ENCODE data around the gene BCL6.

BCL6 gene

DNA sequence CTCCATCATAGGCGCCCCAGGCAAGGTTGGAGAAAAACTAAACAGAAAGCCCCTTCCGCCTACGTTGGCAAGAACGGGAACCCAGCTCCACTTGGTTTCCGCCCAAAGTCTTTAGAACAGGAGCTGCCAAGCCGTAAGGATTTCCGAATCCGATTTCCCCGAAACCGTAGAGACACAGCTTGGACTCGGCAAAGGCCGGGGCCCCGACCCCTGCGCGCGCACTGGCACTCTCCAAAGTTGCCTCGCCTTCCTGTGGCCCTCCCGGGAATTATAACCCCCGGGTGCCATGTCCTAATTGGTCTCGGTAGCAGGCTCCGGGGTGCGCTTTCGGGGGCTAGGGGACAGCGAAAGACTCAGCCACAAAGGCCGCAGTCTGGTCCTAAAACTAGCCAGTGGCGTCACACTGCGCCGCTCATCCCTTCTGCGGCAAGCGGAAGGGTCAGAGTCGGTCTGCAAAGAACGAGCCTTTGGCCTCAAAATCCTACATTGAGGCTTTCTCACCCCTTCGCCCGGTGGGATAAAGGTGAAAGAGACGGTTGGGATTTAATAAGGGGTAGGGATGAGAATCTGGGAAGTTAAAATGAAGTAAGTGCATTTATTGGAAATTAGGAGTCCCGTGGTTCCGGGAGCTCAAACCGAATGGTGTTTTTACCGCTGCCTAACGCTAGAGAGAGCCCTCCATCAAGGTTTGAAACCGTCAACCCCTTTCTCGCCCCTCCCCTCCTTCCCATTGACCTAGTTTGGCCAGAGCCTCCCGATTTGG is 6.8 kb downstream of the BCL6 start:
- no peak for TF ChIP-seq POLR2A (IDR thresholded peaks at IDR 0.05; ENCODE audit: low read depth, low read length)
- FAIRE-seq (peak; percentile 91), DNase-seq (ENCODE audit: insufficient read length, low spot score) (peak; percentile 89)

DNA sequence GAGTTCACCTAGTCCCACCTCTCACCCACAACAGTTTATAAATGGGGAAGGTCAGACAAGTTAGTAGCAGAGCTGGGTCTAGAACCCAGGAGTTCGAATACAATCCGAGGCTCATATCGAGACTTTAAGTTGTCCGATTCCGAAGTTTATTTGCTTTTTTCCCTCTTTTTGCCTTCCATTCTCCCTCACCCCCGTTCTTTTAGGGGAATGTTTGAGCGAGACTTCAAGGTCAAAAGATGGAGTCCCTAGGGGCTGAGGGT is 7.3 kb downstream of the BCL6 start:
- no peak for DNase-seq (ENCODE audit: insufficient read length, low spot score)
- FAIRE-seq, result no peak
- no peak for TF ChIP-seq POLR2A (IDR thresholded peaks at IDR 0.05; ENCODE audit: low read depth, low read length)

- no peak for TF ChIP-seq POLR2A (IDR thresholded peaks at IDR 0.05; ENCODE audit: low read depth, low read length)
- no peak for DNase-seq (ENCODE audit: insufficient read length, low spot score)
- no peak for FAIRE-seq
Observed at GRCh38 chr3:187737368-187738070, 7.7 kb downstream of the BCL6 start.

DNA sequence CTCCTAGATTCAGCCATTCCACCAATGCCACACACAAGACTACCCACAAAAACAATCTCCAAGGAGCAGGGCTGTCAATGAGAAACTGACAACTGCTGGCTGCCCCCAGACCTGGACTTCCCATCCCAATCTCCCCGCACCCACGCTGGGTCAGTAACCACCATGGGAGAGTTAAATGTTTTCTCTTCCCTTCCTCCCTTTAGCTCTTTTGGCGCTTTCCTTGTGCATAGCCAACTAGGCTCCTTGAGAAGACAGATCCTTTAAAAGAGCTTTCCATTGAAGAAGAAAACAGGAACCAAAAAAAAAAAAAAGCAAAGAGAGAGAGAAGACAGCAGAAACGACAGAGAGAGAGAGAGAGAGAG is 8.3 kb downstream of the BCL6 start:
- no peak for FAIRE-seq
- DNase-seq (ENCODE audit: insufficient read length, low spot score), result no peak
- TF ChIP-seq POLR2A (IDR thresholded peaks at IDR 0.05; ENCODE audit: low read depth, low read length), result no peak

GRCh38 chr3:187736418-187736871 is 8.8 kb downstream of the BCL6 start:
- DNase-seq (ENCODE audit: insufficient read length, low spot score), result no peak
- FAIRE-seq, result no peak
- no peak for TF ChIP-seq POLR2A (IDR thresholded peaks at IDR 0.05; ENCODE audit: low read depth, low read length)

GRCh38 chr3:187735837-187736236 is 9.4 kb downstream of the BCL6 start:
- DNase-seq (ENCODE audit: insufficient read length, low spot score), result no peak
- FAIRE-seq, result no peak
- TF ChIP-seq POLR2A (IDR thresholded peaks at IDR 0.05; ENCODE audit: low read depth, low read length), result no peak

GRCh38 chr3:187735383-187735782 is 9.9 kb downstream of the BCL6 start:
- DNase-seq (ENCODE audit: insufficient read length, low spot score) (no peak), FAIRE-seq (no peak)
- no peak for TF ChIP-seq POLR2A (IDR thresholded peaks at IDR 0.05; ENCODE audit: low read depth, low read length)

DNA sequence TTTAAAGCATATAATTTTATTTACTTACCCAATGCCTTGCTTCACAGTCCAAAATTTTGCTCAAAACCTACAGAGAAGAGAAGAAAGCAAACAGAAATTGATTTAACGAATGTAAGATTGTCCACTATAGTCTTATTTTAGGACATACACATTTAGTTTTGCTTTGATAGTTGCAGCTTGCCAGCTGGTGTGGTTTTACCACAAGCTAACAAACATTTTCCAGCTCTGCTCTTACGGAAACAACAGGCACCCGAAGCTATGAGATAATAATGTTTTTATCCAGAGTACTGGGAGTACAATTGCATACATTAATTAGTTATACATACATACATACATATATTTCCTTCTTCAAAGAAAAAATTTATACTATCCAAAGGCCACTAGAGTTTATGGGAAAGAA is 10.4 kb downstream of the BCL6 start:
- FAIRE-seq (no peak), DNase-seq (ENCODE audit: insufficient read length, low spot score) (no peak)
- no peak for TF ChIP-seq POLR2A (IDR thresholded peaks at IDR 0.05; ENCODE audit: low read depth, low read length)

DNA sequence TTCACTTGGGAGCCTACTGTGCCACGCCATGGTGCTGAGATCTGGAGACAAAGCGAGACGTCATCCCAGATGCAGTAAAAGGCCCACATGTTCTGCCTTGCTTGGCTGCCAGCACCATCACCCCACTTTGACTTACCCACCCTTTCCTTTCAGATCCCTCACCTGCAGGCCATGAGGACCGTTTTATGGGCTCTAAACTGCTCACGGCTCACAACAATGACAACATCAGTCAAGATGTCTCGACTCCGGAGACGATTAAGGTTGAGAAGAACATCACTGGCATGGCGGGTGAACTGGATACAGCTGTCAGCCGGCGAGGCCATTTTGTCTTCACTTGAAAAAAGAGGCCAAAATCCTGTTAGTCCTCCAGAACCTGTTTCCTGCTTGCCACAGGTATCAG is 11.9 kb downstream of the BCL6 start:
- DNase-seq (ENCODE audit: insufficient read length, low spot score) (no peak), FAIRE-seq (no peak)
- TF ChIP-seq POLR2A (IDR thresholded peaks at IDR 0.05; ENCODE audit: low read depth, low read length), result no peak

DNA sequence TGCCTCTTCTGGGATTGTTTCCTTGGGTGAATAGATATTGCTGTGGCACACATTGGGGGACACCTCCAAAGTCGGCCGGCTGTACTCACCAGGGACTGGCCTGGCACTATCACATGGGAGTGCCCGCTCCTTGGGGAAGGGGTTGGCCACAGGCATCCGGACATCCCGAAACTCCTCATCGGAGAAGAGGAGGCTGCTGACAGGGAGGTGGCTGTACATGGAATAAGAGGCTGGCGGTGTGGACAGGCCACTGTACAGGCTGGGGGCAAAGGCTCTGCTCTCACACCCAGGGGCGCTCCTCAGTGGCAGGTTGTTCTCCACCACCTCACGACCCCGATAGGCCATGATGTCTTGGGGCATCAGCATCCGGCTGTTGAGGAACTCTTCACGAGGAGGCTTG is 15.7 kb downstream of the BCL6 start:
- FAIRE-seq, result no peak
- DNase-seq (ENCODE audit: insufficient read length, low spot score), result no peak
- no peak for TF ChIP-seq POLR2A (IDR thresholded peaks at IDR 0.05; ENCODE audit: low read depth, low read length)

DNA sequence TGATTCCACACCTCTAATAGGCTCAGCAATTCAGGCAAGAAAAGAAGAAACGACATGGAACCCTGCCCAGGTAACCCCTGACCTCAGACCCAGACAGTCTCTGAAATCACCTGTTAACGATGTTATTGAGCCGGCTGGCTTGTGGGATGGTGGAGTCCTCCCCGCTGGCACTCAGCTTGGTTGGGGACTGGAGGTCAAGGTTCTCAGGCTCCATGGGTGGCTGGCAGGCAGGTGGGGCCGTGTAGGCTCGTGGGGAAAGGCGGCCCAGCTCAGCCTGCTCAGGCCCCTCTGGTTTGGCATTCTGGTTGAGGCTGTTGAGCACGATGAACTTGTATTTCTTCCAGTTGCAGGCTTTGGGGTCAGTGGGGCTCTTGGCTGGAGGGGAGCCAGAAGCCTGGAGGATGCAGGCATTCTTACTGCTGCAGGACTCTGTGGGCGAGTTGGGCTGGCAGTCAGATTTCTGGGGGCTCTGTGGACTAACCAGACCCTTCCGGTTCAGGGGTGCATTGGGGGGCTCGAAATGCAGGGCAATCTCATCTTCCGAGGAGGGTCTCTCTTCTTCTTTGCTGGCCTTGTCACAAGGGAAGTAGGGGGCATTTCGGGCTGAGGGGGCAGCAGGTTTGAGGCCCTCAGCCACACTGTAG is 16.2 kb downstream of the BCL6 start:
- no peak for FAIRE-seq
- TF ChIP-seq POLR2A (IDR thresholded peaks at IDR 0.05; ENCODE audit: low read depth, low read length), result no peak
- DNase-seq (ENCODE audit: insufficient read length, low spot score), result no peak

- DNase-seq (ENCODE audit: insufficient read length, low spot score) (no peak), FAIRE-seq (no peak)
- no peak for TF ChIP-seq POLR2A (IDR thresholded peaks at IDR 0.05; ENCODE audit: low read depth, low read length)
Observed at GRCh38 chr3:187728248-187728647, 17.0 kb downstream of the BCL6 start.

GRCh38 chr3:187726564-187726963 is 18.7 kb downstream of the BCL6 start:
- no peak for DNase-seq (ENCODE audit: insufficient read length, low spot score)
- no peak for FAIRE-seq
- TF ChIP-seq POLR2A (IDR thresholded peaks at IDR 0.05; ENCODE audit: low read depth, low read length), result no peak

DNA sequence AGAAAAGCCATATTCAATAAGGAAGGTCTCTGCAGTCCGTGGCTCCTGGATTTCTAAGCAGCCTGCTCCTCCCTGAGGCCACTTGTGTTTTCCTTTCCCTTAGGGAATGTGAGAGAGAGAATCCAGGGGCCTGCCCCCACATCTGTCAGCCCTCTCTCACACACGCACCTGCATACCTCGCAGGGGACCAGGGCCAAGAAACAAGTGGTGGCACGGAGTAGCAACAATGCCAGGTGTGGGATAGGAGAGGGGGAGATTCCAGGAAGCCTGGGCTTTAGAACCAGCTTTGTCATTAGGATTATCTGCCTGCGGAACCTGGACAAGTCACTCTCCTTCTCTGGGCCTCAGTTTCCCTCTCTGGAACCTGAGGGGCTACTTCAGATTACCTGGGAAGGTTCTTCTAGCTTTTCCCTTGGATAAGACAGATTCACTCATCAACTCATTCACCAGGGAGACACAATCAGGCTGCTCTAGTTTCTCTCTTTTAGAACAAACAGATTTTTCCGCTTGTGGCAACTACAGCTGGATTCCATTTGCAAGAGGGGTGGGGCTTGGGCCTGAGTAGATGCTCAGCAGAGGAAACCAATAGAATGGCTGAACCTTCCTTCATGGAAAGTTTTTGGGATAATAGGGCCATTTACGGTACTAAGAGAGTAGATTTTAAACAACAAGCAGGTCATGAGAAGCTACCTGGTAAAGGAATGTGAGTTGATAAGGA is 19.5 kb downstream of the BCL6 start:
- TF ChIP-seq POLR2A (IDR thresholded peaks at IDR 0.05; ENCODE audit: low read depth, low read length), result no peak
- DNase-seq (ENCODE audit: insufficient read length, low spot score) (no peak), FAIRE-seq (no peak)

All from H54 (cell line).